IPS-18a (cell line): Measurements from ENCODE around the gene VPS26B.
"Not testable (repeated sequence)": the region's sequence is repeated elsewhere in the genome, so short reads cannot be mapped to it uniquely, and the experiment has no call there.

Source experiments
- H3K27ac ChIP-seq: one replicate; pipeline ENCODE4 v1.5.1; 2013; ENCODE audit warnings: low read length
- H3K27me3 ChIP-seq: one replicate; pipeline ENCODE4 v1.6.1; 2013; ENCODE audit warnings: mild to moderate bottlenecking, low read length; ENCODE audit not compliant: control insufficient read depth, insufficient read depth
- H3K36me3 ChIP-seq: one replicate; pipeline ENCODE4 v1.6.1; 2013; ENCODE audit warnings: low read depth, low read length; ENCODE audit not compliant: control insufficient read depth
- H3K4me1 ChIP-seq: one replicate; pipeline ENCODE4 v1.6.1; 2013; ENCODE audit warnings: low read depth, low read length; ENCODE audit not compliant: control insufficient read depth
- H3K4me3 ChIP-seq: one replicate; pipeline ENCODE4 v1.5.1; 2013; ENCODE audit warnings: low read length
- H3K9ac ChIP-seq: one replicate; pipeline ENCODE4 v1.6.1; 2013; ENCODE audit warnings: mild to moderate bottlenecking, low read length, moderate library complexity
- H3K9me3 ChIP-seq: one replicate; pipeline ENCODE4 v1.6.1; 2013; ENCODE audit warnings: low read depth, low read length; ENCODE audit not compliant: control insufficient read depth

VPS26B gene

GRCh38 chr11:134223836-134224709 lies at the start of gene VPS26B, which contains the start of gene NCAPD3:
VPS26B (plus strand) TSS chr11:134224671; CDS start chr11:134225123, 452 bp downstream.
NCAPD3 (minus strand) TSS chr11:134223967; CDS start chr11:134223926, 41 bp downstream.
- no peak within 1 kb of the TSS for H3K27ac ChIP-seq
- peak within 1 kb of the TSS; percentile 85 for H3K4me3 ChIP-seq
- peaks cover 14% of the 10 kb centered on the region for H3K27me3 ChIP-seq

DNA sequence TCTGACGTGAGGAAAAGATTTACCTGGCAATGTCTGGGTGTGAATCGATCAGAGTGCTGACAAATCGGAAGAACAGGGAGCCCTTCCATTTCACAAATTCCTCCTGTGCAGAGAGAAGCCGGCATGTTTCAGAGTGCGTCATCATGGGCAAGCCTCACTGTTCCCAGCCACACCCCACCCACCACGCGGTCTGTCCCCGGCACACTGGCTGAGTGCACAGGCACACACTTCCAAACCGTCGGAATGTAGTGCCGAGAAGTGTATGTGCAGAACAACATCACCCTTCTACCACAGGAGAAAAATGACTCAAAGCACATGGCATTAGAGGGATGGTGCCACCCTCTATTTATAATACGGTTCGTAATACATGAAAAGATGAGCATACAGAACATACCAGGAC lies 48.2 kb upstream of the VPS26B start:
- Histone ChIP-seq H3K4me3 (no peak overlapping the region), H3K27ac (no peak overlapping the region)

More at GRCh38 chr11:134223836-134224709, at the start of gene VPS26B, which contains the start of gene NCAPD3:
- no peaks in the 10 kb centered on the region for H3K9me3 ChIP-seq
- peaks cover 11% of the 10 kb centered on the region for H3K4me1 ChIP-seq
- peaks cover 16% of the 10 kb centered on the region for H3K36me3 ChIP-seq
- peak within 1 kb of the TSS; percentile 59 for H3K9ac ChIP-seq

DNA sequence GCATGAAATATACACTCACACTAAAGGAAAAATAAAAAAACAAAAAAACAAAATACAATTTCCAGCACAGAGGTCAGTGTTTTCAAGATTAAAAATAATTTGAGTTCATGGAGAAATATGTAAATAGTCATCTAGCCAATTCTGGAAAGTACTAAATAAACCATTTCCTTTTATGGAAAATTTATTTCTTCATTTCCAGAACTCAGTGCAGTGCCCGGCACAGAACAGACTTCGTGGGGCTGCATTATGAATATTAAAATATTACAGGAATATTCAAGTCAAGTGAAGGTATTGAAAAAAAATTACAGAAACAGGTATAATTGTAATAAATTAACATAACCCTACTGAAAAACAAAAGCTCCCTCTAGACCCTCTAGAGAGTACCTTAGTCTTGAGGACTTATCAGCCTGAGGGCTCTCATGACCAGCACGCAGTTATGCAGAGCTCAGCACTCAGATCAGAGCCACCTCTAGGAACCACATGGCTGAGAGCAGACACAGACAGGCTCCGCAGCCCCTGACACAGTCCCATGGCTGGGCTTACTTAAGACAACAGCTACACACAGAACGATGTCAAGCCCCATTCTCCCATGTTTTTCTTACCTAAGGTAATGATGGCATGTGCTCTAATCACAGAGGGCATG lies 46.3 kb upstream of the VPS26B start:
- H3K9ac ChIP-seq = no peak overlapping the region
- H3K4me1 ChIP-seq = no peaks in the 10 kb centered on the region
- no peaks in the 10 kb centered on the region for H3K27me3 ChIP-seq
- no peak overlapping the region for H3K4me3 ChIP-seq
- H3K36me3 ChIP-seq = peaks cover 74% of the 10 kb centered on the region
- no peaks in the 10 kb centered on the region for H3K9me3 ChIP-seq
- no peak overlapping the region for H3K27ac ChIP-seq

More for the DNA sequence above, 48.2 kb upstream of the VPS26B start:
- Histone ChIP-seq H3K4me1 (no peaks in the 10 kb centered on the region), H3K9me3 (peaks cover 10% of the 10 kb centered on the region), H3K36me3 (peaks cover 79% of the 10 kb centered on the region), H3K9ac (no peak overlapping the region), H3K27me3 (no peaks in the 10 kb centered on the region)

- no peak overlapping the region for H3K27ac ChIP-seq
- no peak overlapping the region for H3K9ac ChIP-seq
- no peak overlapping the region for H3K4me3 ChIP-seq
- H3K9me3 ChIP-seq = no peaks in the 10 kb centered on the region
- peaks cover 66% of the 10 kb centered on the region for H3K36me3 ChIP-seq
- H3K4me1 ChIP-seq = no peaks in the 10 kb centered on the region
- no peaks in the 10 kb centered on the region for H3K27me3 ChIP-seq
Measured at GRCh38 chr11:134181707-134182106, 42.8 kb upstream of the VPS26B start.

GRCh38 chr11:134188092-134188491 lies 36.4 kb upstream of the VPS26B start:
- not testable (repeated sequence) for H3K4me3 ChIP-seq, H3K9me3 ChIP-seq, H3K9ac ChIP-seq, H3K4me1 ChIP-seq, H3K27me3 ChIP-seq, H3K27ac ChIP-seq
- H3K36me3 ChIP-seq = peaks cover 69% of the 10 kb centered on the region

DNA sequence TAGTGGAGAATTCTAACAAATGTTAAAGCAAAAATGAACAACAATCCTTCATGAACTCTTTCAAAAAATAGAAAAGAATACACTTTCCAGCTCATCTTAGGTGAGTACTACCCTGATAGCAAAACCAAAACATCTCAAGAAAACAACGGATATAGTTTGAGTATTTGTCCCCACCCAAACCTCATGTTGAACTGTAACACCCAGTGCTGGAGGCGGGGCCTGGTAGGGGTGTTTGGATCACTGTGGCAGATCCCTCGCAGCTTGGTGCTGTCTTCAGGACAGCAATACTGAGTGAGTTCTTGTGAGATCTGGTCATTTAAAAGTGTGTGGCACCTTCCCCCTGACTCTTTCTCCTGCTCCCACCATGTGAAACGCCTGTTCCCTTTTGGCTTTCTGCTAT lies 27.7 kb upstream of the VPS26B start:
- H3K27ac ChIP-seq = no peak overlapping the region
- no peak overlapping the region for H3K4me3 ChIP-seq
- no peaks in the 10 kb centered on the region for H3K9me3 ChIP-seq
- no peaks in the 10 kb centered on the region for H3K27me3 ChIP-seq
- peaks cover 59% of the 10 kb centered on the region for H3K36me3 ChIP-seq
- no peak overlapping the region for H3K9ac ChIP-seq
- H3K4me1 ChIP-seq = no peaks in the 10 kb centered on the region

- peaks cover 61% of the 10 kb centered on the region for H3K36me3 ChIP-seq
- H3K27me3 ChIP-seq = no peaks in the 10 kb centered on the region
- H3K27ac ChIP-seq = no peak overlapping the region
- no peaks in the 10 kb centered on the region for H3K4me1 ChIP-seq
- no peak overlapping the region for H3K4me3 ChIP-seq
- no peak overlapping the region for H3K9ac ChIP-seq
- H3K9me3 ChIP-seq = no peaks in the 10 kb centered on the region
Measured at GRCh38 chr11:134199531-134199930, 24.9 kb upstream of the VPS26B start.

GRCh38 chr11:134200688-134201087 lies 23.8 kb upstream of the VPS26B start:
- Histone ChIP-seq H3K27me3 (no peaks in the 10 kb centered on the region), H3K9me3 (no peaks in the 10 kb centered on the region), H3K36me3 (peaks cover 64% of the 10 kb centered on the region)

GRCh38 chr11:134202661-134203060 lies 21.8 kb upstream of the VPS26B start:
- Histone ChIP-seq H3K9ac (no peak overlapping the region), H3K4me3 (no peak overlapping the region), H3K27me3 (no peaks in the 10 kb centered on the region), H3K36me3 (peaks cover 71% of the 10 kb centered on the region), H3K27ac (no peak overlapping the region), H3K4me1 (no peaks in the 10 kb centered on the region), H3K9me3 (no peaks in the 10 kb centered on the region)

More at GRCh38 chr11:134200688-134201087, 23.8 kb upstream of the VPS26B start:
- H3K27ac ChIP-seq = no peak overlapping the region
- H3K9ac ChIP-seq = no peak overlapping the region
- no peak overlapping the region for H3K4me3 ChIP-seq
- H3K4me1 ChIP-seq = no peaks in the 10 kb centered on the region

GRCh38 chr11:134205729-134206128 lies 18.7 kb upstream of the VPS26B start:
- Histone ChIP-seq H3K27me3 (no peaks in the 10 kb centered on the region), H3K4me3 (no peak overlapping the region), H3K4me1 (no peaks in the 10 kb centered on the region), H3K27ac (no peak overlapping the region), H3K9ac (no peak overlapping the region), H3K9me3 (no peaks in the 10 kb centered on the region), H3K36me3 (peaks cover 83% of the 10 kb centered on the region)

DNA sequence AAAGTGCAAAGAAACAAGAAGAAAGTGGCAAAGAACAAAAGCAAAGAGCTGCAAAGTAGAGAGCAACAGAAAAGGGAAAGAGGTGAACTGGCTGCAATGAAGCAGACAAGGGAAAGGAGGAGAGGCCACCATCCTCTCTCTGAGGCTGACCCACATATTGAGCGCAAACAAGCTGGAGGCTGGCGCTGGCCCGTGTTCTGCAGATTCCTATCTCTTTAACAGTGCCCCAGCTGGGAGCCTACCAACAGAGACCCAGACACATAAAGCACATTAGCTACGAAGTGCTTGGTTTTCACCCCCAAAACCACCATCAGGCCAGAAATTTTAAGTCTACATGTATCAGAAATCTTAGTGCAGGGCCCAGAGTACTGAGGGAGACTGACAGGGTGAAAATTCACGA lies 18.3 kb upstream of the VPS26B start:
- no peaks in the 10 kb centered on the region for H3K9me3 ChIP-seq
- no peak overlapping the region for H3K9ac ChIP-seq
- no peaks in the 10 kb centered on the region for H3K27me3 ChIP-seq
- H3K4me1 ChIP-seq = no peaks in the 10 kb centered on the region
- H3K4me3 ChIP-seq = no peak overlapping the region
- H3K36me3 ChIP-seq = peaks cover 80% of the 10 kb centered on the region
- H3K27ac ChIP-seq = no peak overlapping the region
